TTC549 (cell line): ENCODE results near the gene NARS2.
"Not testable (repeated sequence)": the region's sequence is repeated elsewhere in the genome, so short reads cannot be mapped to it uniquely, and the experiment has no call there.

ENCODE experiments used
- FAIRE-seq: peaks from 2 replicates; lab custom pipeline; 2012; peaks lifted over from hg19 to GRCh38; lab: Jason Lieb, UNC

NARS2 gene

GRCh38 chr11:78542007-78542406 is 32.7 kb downstream of the NARS2 start:
- no peak for FAIRE-seq

- no peak for FAIRE-seq
Observed at GRCh38 chr11:78541537-78541936, 33.1 kb downstream of the NARS2 start.

GRCh38 chr11:78540256-78540655 is 34.4 kb downstream of the NARS2 start:
- no peak for FAIRE-seq

GRCh38 chr11:78539506-78539905 is 35.2 kb downstream of the NARS2 start:
- no peak for FAIRE-seq

GRCh38 chr11:78536933-78537332 is 37.7 kb downstream of the NARS2 start:
- FAIRE-seq, result no peak

- no peak for FAIRE-seq
Observed at GRCh38 chr11:78535920-78536319, 38.7 kb downstream of the NARS2 start.

GRCh38 chr11:78535027-78535426 is 39.6 kb downstream of the NARS2 start:
- no peak for FAIRE-seq

GRCh38 chr11:78533399-78533798 is 41.3 kb downstream of the NARS2 start:
- no peak for FAIRE-seq

- FAIRE-seq, result no peak
Observed at GRCh38 chr11:78532991-78533390, 41.7 kb downstream of the NARS2 start.

- no peak for FAIRE-seq
Observed at GRCh38 chr11:78526497-78527146, 48.0 kb downstream of the NARS2 start.

- no peak for FAIRE-seq
Observed at GRCh38 chr11:78525720-78526119, 48.9 kb downstream of the NARS2 start.

- FAIRE-seq, result no peak
Observed at GRCh38 chr11:78520230-78520629, 54.4 kb downstream of the NARS2 start.

GRCh38 chr11:78516281-78516680 is 58.4 kb downstream of the NARS2 start:
- FAIRE-seq, result no peak

- FAIRE-seq, result no peak
Observed at GRCh38 chr11:78514922-78515502, 59.7 kb downstream of the NARS2 start.

GRCh38 chr11:78513085-78513484 is 61.6 kb downstream of the NARS2 start:
- FAIRE-seq, result not testable (repeated sequence)

GRCh38 chr11:78510597-78510996 is 64.1 kb downstream of the NARS2 start:
- FAIRE-seq, result no peak

- no peak for FAIRE-seq
Observed at GRCh38 chr11:78510025-78510596, 64.6 kb downstream of the NARS2 start.

- FAIRE-seq, result no peak
Observed at GRCh38 chr11:78504708-78505107, 70.0 kb downstream of the NARS2 start.

- no peak for FAIRE-seq
Observed at GRCh38 chr11:78504181-78504580, 70.5 kb downstream of the NARS2 start.

- FAIRE-seq, result no peak
Observed at GRCh38 chr11:78499971-78500370, 74.7 kb downstream of the NARS2 start.

GRCh38 chr11:78497293-78497692 is 77.4 kb downstream of the NARS2 start:
- no peak for FAIRE-seq

GRCh38 chr11:78493413-78493975 is 81.2 kb downstream of the NARS2 start:
- no peak for FAIRE-seq

- no peak for FAIRE-seq
Observed at GRCh38 chr11:78492973-78493372, 81.7 kb downstream of the NARS2 start.

- FAIRE-seq, result no peak
Observed at GRCh38 chr11:78489184-78489583, 85.5 kb downstream of the NARS2 start.
